Left lobe of liver (tissue), 2 donors: Measurements from ENCODE around the gene RGS6. TPM values are rescaled to one million over a fixed set of nuclear protein-coding genes. Genes with fewer than 3 reads are reported as not detected.
A peak's percentile ranks its signal among the peaks of the same experiment; 100 is the strongest.

Experiments used
- ATAC-seq: fragments of 200-7000 bp; cut with Tn5 transposase; one replicate; pipeline ENCODE4 v1.9.1; 2020; ENCODE audit warnings: mild to moderate bottlenecking, moderate library complexity
- DNase-seq: peaks from one replicate; pipeline ENCODE4 v3.0.0-alpha.2; 2020; ENCODE audit warnings: low spot score
- total RNA-seq: library from RNA; stranded (reverse); gene quantifications from one replicate; pipeline ENCODE4 v1.2.1, GENCODE V29; 2021
- donor health status: DM: no; HTN: no; CAD: no; lungs with moderate emphysema.
- donor health status: DM: no; HTN: yes; CAD: no.

The RGS6 gene
- total RNA-seq, 1 donor from 2014 or later = not detected

DNA sequence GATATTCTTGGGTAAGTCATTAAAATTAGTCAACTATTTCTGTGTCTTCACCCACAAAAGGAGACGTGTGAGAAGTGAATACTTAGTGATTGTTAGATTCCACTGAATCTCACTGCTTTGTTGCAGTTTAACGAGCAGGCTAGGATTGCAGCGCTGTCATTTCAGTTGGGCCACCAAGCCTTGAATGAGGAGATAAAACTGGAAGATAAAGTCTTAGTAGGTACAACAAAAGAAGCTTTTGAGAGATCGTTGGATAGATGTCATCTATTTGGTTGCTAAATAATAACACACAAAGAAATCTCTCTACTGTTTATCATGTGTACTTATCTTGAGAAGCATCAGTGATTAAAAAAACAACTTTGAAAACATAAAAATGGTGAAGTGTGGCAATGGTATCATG lies 132.3 kb downstream of the RGS6 start:
- ATAC-seq = no peak
- no peak for DNase-seq

DNA sequence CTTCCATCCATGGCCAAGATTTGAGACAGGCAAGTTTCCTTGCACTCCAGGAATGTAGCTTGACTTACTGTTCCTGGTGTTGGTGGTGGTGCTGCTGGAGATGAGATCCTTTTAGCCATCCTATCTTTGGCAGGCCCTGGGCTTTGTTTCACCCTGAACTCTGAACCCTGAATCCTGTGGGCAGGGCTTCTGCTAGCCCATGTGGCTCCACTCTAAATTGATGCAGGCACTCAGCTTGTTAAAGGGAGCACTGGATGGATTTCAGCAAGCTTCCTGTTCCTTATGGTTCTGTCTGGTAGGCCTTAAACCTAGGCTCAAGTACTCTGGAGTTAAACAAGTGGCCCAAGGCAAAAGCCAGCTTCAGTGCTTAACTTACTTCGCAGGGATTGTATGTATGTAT lies 138.2 kb downstream of the RGS6 start:
- ATAC-seq (no peak), DNase-seq (no peak)

DNA sequence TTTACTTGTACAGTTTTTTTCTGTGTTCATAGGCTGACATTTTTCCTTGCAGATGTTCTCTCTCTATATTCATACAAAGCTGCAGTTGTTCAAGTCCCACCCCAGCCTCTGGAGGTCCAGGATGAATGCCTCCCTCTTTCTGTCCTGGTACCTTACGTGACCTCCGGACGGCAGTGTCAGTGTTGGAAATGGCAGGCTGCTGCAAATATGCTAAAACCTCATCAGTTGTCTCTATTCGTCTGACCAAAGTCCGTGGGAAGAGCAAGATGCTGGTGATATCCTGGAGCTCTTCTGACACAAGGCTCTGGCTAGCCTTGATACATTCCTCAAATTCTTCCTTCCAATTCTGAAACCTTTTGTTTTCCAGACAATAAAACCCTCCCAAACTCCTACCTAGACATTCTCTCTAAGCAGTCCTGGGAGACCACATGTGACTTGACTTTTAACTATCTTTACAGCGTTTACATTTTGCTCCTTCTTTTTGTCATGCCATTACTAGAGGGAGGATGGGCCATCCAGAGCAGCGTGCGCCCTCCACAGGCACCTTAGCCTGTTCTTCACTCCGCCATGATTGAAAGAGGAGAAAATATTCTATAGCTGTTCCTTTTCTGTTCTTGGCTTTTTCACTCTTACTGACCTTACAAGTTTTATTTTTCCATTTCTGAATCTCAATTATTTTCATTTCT lies 143.6 kb downstream of the RGS6 start:
- DNase-seq (no peak), ATAC-seq (no peak)

DNA sequence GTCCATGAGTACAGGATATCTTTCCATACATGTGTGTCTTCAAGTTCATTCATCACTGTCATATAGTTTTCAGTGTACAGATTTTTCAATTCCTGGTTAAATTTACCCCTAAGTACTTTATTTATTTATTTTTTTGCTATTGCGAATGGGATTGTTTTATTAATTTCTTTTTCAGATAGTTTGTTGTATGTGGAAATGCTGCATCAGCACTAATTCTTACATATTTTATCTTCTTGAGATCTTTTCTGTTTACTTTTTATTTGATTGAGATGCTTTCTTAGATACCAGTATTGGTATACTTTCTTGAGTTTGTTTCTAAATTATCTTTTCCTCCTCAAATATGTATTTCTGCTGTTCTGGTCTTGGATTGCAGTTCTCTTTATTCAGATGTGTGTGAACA lies 148.9 kb downstream of the RGS6 start:
- DNase-seq (no peak), ATAC-seq (no peak)

DNA sequence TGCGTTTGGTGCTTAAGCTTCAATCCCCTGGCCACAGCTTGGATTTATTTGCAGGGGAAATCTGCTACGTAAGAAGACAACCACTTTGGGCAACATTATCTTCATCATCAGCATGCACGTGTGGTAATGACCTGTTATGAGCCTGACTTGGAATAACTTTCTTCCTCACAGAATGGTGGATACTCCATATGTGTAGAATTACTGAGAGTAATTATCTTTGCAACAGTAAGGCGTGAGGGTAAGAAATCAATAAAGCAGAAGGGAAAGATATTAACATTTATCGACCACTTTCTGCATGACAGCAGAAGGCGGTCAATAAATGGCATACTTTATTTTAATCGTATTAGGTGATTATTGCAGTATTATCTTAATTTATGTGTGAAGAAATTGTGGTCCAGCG lies 152.7 kb downstream of the RGS6 start:
- no peak for ATAC-seq
- DNase-seq = no peak

DNA sequence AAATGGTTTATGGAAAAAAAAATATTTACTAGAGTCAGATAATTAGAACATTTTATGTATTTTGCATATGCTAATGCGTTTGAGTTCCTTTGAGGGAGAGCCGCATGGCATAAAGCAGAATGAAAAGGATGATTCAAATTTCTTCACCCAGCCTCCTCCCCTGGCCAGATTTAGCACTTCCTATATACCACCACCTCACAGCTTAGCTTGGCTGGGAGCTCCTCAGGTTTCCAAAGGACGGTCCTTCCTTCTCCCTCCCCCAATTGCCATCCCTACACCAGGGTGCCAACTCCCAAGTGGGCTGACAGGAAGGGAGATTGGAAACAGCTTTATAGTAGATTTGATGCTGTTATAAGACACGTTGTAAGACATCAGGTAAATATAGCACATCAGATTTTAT lies 157.4 kb downstream of the RGS6 start:
- ATAC-seq (no peak), DNase-seq (no peak)

DNA sequence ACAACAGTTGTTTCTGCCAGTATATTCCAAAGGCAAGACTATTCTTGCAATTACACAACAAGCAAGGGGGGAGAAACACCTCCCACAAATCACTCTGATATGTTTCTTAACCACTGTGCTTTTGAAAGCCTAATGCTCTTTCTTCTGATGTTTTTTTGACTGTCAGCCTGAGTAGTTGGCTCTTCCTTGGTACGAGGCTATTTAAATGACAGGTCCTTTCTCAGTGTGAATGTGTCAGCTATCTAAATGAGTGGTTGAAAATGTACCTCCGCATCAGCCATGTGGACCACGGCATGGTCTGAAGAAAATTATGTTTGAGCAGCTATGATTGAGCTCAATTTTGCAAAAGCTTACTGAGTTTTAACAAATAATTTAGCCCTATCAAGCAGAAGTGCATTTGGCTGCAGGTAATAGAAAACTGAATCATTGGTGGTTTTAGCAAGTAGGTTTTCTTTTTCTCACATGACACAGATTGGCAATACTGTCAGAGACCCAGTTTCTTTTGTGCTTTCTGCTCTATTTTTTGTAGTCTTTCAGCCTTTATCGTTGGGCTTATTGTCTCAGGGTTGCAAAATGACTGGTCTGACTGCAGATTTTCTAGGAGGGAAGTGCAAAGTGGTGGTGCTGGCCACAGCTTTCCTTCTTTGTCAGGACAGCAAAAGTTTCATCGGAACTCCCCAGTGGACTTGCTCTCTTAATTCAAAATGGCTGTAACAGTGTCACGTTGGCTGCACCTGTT lies 162.8 kb downstream of the RGS6 start:
- ATAC-seq (no peak), DNase-seq (no peak)

DNA sequence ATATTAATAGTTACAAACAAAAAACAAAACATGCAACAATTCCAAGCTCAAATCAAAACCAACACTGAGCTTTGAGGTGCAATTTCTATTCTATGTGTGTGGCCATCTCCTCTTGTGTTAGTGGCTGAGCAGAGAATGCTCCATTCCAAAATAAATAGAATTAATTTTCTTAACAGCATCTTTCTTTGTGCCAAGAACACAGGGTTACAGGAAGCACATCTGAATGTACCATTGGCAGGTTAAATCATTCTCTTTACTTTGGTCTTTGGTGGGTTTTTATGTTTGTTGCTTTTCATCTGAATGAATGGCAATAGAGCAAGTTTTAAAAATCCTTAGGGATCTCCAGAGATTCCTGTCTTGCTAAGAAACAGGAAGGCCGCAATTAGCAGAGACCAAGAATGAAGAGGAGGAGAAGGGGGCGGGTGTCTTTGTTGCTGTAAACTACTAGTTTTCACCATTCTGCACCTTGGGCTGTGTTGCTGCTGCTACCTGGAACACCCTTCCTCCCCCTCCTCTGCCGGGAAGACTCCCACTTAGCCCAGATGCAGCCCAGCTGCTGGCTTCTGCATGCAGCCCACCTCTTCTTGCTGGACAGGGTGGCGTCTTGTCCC lies 165.0 kb downstream of the RGS6 start:
- ATAC-seq (no peak), DNase-seq (no peak)

DNA sequence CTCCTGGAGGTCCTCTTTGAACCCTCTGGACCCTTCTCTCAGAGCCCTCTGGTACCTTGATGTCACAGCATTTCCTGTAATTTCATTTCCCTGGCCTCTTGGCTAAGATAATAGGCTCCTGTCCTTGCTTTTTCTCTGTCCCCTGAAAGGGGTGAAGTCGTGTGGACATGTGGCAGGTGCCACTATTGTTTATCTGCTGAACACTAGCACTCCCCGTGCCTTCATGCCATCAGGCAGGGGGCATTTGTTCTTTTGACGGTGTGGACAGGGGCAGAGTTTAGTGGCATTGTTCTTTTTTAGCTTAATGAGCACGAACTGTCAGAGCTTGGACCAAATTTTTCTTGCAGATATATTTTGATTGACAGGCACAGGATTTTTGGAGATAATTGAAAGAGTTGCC lies 166.0 kb downstream of the RGS6 start:
- DNase-seq (no peak), ATAC-seq (no peak)

DNA sequence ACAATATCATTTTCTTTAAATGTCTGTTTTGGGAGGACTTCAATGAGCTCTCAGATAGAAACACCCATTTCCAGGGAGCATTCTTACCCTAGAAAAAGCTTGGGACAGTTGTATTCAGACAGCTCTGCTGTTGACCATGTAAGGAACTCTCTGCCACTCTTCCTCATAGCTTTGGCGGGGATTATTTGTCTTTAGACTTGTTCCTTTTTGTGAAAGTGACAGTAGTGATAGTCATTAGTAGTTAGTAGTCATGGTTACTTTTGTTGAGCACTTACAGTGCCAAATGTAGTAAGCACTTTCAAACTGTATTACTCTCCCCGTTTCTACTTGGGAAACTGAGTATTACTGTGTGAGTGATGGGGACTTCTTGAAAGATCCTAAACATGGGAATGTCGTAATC lies 167.3 kb downstream of the RGS6 start:
- DNase-seq (no peak), ATAC-seq (no peak)

DNA sequence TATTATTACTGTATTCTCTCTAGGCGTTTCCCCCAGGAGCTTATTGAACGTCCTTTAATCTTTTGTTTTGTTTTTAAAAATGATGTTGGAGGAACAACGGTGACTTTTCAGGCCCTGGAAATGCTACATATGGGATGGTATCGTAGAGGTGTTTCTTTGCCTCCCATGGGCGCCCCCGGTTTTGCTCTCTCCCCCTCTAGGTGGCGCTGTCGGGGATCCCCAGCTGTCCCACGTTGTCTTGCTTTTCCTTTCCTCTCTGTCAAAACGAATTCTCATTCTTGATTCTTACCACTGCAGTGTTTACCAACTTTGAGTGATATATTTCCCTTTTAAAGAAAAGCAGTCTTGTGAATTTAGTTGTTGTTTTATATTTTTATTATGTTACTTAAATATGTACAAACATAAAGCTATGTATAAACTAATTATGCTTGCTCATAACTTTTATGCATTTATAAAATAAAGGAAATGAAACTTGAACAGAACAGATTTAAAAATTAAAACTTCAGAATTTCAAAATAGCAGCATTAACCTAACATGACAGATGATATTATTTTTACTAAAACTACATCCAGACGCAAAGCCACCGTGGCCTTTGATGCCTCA lies 171.9 kb downstream of the RGS6 start:
- DNase-seq (no peak), ATAC-seq (no peak)

DNA sequence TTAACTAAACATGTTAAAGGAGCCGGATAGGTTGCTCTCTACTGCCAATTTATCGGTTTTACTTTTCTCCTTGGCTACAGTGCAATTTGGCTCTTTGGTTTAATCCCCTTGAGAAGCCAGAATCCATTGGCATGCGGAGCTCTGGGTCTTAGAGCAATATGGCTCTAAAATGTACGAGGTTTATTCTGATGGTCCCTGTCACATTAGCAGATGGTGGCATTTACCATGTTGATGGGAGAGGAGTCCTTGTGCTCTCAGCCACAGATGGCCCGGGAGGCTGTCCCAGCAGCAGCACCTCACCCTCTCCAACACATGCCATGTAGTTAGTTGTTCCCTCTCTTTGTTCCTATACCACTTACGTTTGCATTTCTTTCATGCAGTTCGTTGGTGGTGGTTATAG lies 179.7 kb downstream of the RGS6 start:
- DNase-seq (no peak), ATAC-seq (no peak)

DNA sequence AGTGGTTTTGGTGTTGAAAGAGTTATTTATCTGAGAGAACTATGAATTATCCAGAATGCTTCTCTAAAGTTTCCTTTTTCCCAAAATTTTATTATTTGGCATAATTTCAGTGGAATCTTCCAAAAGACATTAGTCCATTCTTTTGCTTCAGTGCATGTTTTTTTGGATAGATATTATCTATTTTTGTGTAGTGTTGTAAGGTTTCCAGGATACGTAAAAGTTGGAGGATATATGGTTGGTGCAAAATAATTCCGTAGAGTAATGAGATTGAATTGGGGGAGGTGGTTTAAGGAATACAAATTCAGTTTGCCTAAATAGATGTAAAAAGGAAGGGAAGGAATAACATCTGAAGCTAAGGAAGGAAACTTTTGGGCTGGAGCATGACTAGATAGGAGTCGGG lies 186.6 kb downstream of the RGS6 start:
- ATAC-seq = no peak
- no peak for DNase-seq

DNA sequence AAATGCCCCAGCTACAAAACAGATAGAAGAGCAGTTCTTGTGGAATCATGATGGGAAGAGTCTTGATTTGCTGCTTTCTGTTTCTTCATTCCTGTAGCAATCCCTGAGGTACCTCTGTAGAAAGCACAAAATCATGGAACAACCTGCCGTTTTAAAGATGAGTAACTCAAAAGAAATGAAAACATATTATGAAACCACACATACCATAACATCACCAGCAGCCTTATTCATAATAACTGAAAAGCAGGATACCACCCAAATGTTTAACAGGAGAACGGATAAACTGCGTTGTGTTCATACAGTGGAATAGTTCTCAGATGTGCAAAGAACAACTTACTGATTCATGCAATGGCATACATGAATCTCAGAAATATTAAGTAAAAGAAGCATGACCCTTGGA lies 188.1 kb downstream of the RGS6 start:
- DNase-seq = no peak
- ATAC-seq = no peak

DNA sequence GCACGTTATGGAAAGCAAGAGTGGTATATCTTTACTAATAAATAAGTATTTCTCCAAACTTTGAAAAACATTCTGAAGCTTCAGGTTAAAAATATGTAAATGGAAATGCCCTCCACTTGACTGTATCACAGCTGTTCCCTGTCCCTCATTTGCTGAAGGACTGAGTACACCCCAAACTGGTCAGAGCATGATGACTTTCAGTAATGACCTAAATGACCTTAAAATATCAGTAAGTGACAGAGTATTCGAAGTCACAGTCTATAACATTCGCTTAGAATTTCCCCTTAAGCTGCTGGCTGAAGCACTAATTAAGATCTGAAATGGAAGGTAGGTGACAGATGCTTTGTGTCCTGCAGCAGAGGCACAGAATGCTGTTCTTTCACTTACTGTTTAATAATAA lies 191.5 kb downstream of the RGS6 start:
- DNase-seq (no peak), ATAC-seq (no peak)

DNA sequence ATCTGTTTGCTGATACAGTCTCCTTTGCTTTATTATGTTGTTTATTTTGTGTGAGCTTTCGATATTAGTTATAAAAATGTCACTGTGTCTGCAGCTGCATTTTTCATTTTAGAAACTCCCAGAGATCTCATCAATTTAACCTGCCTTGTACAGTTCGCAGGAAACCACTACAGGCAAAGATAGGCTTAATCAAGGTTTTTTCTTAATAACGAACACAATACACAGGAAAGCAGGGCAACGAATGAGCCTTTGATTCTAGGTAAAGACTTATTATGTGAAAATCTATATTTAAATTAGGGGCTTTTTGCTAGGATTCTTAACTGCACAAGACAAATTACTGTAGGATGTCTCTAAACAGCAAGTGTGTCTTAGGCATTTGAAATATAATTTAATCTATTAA lies 191.9 kb downstream of the RGS6 start:
- ATAC-seq = no peak

DNA sequence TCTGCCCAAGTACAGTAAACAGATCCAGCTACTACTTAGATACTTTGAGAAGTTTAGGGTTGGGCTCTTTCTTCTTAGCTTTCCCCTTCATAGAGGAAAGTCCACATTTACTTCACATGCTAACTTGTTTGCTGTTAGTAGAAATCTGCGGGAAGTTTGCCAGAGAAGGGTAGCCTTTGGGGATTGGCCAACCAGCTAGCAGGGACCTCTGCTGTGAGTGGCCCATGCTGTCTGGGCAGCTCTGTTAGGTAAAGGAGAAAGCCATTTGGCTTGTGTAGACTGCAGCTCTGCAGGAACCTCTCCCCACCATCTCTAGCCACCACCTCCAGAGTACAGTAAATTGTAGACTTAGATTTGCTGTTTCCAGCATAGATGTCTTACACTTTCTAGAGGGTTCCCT lies 193.9 kb downstream of the RGS6 start:
- DNase-seq (no peak), ATAC-seq (no peak)

More for the DNA sequence above, 191.9 kb downstream of the RGS6 start:
- DNase-seq = no peak

DNA sequence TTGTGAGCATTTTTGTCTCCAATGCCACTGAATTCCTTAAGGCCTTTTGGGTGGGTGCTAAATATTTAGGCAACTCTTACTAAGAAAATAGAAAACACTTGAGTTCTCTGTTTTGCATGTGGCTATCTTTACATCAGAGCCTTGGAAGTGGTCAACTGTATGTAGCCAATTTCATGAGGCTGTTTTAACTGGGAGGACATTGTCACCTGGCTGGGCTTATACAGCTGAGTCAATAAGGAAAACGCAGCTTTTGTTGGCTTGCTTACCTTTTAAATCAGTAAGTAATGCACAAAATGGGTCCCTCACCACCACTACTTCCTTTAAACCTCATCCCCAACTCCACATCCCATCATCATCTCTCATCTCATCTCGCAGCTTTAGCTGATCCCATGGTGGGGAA lies 194.3 kb downstream of the RGS6 start:
- no peak for DNase-seq
- no peak for ATAC-seq

DNA sequence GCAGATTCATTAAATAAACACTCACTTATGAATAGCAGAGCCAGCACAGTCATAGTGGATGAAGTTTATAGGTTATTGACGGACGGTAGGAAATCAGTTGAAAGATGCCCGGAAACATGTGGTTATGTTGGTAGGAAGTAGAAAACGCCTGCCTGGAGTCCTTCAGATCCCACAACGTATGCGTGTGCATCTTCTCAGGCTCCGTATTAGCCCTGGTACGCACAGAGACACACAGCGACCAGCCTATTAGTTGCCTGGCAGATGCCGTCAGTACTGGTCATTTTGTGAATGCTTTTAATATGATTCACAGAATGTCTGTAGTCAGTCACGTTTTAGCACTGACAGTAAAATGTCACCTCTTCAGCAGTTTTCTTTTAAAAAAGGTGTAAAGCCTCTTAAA lies 196.4 kb downstream of the RGS6 start:
- DNase-seq (no peak), ATAC-seq (no peak)

DNA sequence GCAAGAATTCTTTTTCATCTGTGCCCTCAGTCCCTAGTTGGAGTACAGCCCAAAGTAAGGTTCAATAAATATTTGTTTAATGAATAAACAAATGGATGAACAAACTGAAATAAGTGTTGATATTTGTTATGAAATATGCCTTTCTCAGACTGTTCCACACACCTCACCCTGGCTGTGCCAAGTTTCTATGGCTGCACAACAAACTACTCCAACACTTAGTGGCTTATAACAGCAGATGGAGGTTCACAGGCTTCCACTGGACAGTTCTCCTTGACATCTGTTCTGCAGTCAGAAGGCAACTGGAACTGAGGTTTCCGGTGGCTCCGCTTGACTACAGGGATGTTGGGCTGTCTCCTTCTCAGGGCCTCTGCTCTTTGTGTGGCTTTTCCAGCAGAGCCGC lies 197.1 kb downstream of the RGS6 start:
- DNase-seq (no peak), ATAC-seq (peak; percentile 42)

DNA sequence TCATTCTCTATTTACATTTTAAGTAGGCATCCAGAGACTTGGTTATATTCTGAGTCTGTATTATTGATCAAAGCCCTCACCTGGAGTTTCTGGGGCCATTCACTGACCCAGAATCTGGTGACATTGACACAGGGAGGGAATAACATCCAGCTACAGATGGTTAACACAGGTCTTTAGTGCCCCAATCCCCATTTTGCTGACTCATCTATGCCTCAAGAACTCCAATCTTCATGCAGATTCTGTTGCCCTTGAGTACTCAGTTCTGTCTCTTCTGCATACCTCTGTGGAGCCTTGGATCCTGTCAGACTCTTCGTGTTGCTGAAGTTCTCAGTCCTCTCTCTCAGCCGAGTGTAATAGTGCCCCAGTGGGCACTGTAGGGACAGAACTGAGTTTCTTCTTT lies 208.9 kb downstream of the RGS6 start:
- DNase-seq (no peak), ATAC-seq (no peak)

DNA sequence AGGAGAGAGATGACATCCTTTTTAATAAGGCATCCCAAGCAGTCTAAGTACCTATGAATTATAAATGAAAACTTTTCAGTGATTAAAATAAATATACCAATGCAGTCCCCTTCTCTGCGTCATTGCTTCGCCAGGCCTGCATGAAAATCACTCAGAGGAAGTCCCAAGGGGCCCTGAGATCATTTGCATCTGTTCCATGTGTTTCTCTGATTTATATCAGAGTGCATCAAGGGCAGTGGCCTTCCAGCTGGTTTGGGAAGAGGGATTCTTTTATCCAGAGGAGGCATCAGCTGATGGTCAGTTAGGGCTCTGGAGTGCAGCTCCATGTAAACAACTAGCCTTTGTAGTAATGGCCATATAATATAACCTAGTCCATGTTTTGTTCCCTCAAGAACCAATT lies 210.1 kb downstream of the RGS6 start:
- ATAC-seq = no peak

More for the DNA sequence above, 210.1 kb downstream of the RGS6 start:
- no peak for DNase-seq
